NCI-H345 treated with DMSO at 0.1 percent for 48 hours (cell line): Measurements from ENCODE around the gene EHF.
"Not testable (repeated sequence)": the region's sequence is repeated elsewhere in the genome, so short reads cannot be mapped to it uniquely, and the experiment has no call there.

ENCODE experiments used
- DNase-seq: peaks from one replicate; lab custom pipeline; 2025; ENCODE audit not compliant: unreplicated experiment; lab: John Stamatoyannopoulos, UW

The EHF gene

GRCh38 chr11:34665077-34665835, 44.4 kb downstream of the EHF start:
- DNase-seq: no peak

GRCh38 chr11:34667810-34668582, 47.1 kb downstream of the EHF start:
- DNase-seq: peak; percentile 85

GRCh38 chr11:34668583-34669053, 47.7 kb downstream of the EHF start:
- DNase-seq: no peak

- DNase-seq: no peak
Measured at GRCh38 chr11:34669458-34669857, 48.6 kb downstream of the EHF start.

GRCh38 chr11:34671117-34671516, 50.2 kb downstream of the EHF start:
- DNase-seq: no peak

- no peak for DNase-seq
Measured at GRCh38 chr11:34671946-34672345, 51.1 kb downstream of the EHF start.

- DNase-seq: no peak
Measured at GRCh38 chr11:34674038-34674437, 53.1 kb downstream of the EHF start.

GRCh38 chr11:34676227-34676626, 55.3 kb downstream of the EHF start:
- no peak for DNase-seq

- DNase-seq: no peak
Measured at GRCh38 chr11:34679681-34680080, 58.8 kb downstream of the EHF start.

GRCh38 chr11:34680206-34680605, 59.3 kb downstream of the EHF start:
- DNase-seq: no peak

- peak; percentile 9 for DNase-seq
Measured at GRCh38 chr11:34680918-34681586, 60.2 kb downstream of the EHF start.

- DNase-seq: no peak
Measured at GRCh38 chr11:34682825-34683224, 61.9 kb downstream of the EHF start.

- no peak for DNase-seq
Measured at GRCh38 chr11:34683396-34683795, 62.5 kb downstream of the EHF start.

- DNase-seq: no peak
Measured at GRCh38 chr11:34685864-34686263, 65.0 kb downstream of the EHF start.

GRCh38 chr11:34692299-34692698, 71.4 kb downstream of the EHF start:
- DNase-seq: not testable (repeated sequence)

GRCh38 chr11:34696862-34697261, 76.0 kb downstream of the EHF start:
- DNase-seq: no peak

GRCh38 chr11:34706709-34707461, 86.0 kb downstream of the EHF start:
- DNase-seq: no peak

- DNase-seq: no peak
Measured at GRCh38 chr11:34707462-34707840, 86.6 kb downstream of the EHF start.
